MM.1S (cell line): ENCODE results near the gene SRGAP3.

Source experiments
- EZH2 ChIP-seq: fragments of 300-600 bp; sonication (generic); optimal IDR thresholded peaks from 2 replicates; pipeline ENCODE3; 2017; ENCODE audit warnings: low read depth, mild to moderate bottlenecking, antibody characterized with exemption, low read length, mixed read lengths
- EZH2phosphoT487 ChIP-seq: fragments of 300-600 bp; sonication (generic); IDR thresholded peaks from 2 replicates; pipeline ENCODE4 v1.6.1; 2018; ENCODE audit warnings: antibody characterized with exemption, low read length
- TF ChIP-seq, protein P1 (sequence below): fragments of 300-600 bp; sonication (generic); IDR thresholded peaks from 2 replicates; pipeline ENCODE4 v1.5.1; 2016; ENCODE audit warnings: antibody characterized with exemption, low read length, mixed read lengths

DNA sequence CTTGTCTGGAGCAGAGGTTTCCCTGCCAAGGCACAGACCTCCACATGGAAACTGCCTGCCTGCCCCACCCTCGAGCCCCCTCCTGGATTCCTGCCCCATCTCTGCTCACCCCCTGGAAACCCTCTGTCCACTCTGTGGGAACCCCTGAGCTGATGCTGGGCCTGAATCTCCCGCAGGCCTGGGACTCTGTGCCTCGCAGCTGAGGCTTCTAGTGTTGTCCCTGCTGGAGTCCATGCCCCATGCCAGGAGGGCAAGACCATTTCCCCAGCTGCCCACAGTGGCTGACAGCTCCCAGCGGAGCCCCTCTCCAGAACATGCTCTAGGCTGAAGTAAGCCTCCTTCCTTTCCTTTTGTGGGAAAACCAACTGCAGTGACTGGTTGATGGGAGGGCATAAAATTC lies 46.9 kb downstream of the SRGAP3 start:
- TF ChIP-seq, protein P1, sequence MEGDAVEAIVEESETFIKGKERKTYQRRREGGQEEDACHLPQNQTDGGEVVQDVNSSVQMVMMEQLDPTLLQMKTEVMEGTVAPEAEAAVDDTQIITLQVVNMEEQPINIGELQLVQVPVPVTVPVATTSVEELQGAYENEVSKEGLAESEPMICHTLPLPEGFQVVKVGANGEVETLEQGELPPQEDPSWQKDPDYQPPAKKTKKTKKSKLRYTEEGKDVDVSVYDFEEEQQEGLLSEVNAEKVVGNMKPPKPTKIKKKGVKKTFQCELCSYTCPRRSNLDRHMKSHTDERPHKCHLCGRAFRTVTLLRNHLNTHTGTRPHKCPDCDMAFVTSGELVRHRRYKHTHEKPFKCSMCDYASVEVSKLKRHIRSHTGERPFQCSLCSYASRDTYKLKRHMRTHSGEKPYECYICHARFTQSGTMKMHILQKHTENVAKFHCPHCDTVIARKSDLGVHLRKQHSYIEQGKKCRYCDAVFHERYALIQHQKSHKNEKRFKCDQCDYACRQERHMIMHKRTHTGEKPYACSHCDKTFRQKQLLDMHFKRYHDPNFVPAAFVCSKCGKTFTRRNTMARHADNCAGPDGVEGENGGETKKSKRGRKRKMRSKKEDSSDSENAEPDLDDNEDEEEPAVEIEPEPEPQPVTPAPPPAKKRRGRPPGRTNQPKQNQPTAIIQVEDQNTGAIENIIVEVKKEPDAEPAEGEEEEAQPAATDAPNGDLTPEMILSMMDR: no peak
- no peak for TF ChIP-seq EZH2
- TF ChIP-seq EZH2phosphoT487: no peak
